HG03064 (cell line): Measurements from ENCODE around the gene CRHR1.

Experiments used
- ATAC-seq: cut with Tn5 transposase; IDR thresholded peaks from one replicate; pipeline ENCODE4 v1.9.1; 2021; ENCODE audit warnings: low read depth; ENCODE audit not compliant: unreplicated experiment

Gene CRHR1

DNA sequence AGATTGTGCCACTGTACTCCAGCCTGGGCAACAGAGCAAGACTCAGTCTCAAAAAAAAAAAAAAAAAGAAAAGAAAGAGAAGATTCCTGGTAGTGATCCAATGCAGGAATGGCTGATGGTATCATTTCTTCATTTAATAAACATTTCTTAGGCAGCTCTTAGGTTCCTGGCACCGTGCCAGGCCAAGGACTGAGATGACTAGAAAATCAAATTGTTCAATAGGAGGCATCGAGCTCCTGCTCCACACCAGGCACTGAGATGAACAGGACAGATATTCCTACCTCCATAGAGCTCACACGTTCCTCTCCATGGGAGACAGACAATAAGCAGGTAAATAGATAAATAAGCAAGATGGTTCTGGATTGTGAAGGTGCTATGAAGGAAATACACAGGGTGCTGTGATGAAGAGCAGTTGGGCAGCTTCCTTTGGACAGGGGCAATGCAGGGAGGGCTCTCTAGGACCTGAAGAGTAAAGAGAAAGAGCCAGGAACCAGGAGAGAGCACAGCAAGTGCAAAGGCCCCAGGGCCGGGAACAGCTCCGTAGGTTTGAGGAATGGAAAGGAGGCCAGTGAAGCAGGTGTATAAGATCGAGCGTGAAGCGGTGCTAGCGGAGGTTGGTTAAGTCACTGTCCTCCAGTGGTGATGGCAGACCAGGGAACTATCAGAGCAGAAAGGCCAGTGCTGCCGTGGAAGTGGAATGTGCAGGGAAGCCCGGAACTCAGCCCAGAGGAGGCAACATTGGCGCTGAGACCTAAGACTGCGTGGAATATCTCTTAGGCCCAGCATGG is 26.5 kb upstream of the CRHR1 start:
- ATAC-seq: no peak

DNA sequence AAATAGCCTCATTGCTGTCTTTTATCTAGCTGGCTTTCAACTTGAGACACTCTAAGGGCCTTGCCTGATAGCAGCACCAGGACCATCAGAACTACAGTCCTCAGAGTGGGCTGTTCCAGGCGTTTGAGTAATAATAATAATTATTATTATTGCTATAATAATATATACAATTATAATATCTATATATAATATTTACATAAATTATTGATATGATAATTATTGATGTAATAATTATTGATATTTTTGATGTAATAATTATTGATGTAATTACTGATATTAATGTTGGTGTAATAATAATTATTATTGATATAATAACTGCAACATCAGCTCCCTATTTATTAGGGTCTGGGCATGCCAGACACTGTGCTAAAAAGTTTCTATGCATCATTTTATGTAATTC is 25.6 kb upstream of the CRHR1 start:
- no peak for ATAC-seq

DNA sequence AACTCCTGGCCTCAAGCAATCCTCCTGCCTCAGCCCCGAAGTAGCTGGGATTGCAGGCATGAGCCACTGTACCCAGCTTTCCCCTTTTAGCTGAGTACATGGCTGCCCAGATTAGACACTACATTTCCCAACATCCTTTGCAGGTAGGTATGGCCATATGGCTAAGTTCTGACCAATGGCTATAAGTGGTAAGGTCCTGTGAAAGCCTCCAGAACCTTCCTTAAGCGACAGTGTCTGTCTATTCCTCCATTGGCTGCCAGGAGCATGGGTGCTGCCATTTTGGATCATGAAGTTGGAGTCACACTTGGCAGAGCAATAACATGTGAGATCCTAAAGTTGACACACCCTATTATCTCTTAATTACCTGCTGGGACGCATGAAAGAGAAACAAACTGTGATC is 24.4 kb upstream of the CRHR1 start:
- no peak for ATAC-seq

DNA sequence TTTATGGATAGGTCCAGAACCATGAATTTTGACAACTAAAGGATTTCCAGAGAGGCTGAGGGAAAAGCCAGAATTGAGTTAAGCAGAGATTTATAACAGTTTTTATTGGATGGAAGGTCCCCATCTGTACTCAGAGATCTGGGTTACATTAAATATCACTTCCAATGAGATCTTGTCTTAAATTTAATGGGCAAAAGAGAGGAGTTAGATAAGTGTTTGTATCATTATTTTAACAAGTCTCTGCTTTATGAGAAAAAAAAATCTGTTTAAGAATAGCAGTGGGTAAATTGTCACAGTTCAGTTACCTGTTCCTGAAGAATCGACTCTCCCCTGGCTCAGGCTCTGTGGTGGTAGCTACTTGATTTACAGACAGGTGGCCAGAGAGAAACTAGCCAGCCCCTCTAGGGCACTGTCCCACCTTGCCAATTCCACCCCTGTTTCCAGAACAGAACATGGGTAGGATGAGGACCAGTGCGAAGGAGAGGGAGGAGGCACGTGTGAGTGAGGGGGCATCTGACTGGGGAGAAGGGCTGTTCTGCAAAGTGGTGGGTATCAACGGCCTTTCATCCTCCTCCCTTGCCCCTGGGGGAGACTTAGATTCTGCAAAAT is 22.1 kb upstream of the CRHR1 start:
- ATAC-seq: no peak

DNA sequence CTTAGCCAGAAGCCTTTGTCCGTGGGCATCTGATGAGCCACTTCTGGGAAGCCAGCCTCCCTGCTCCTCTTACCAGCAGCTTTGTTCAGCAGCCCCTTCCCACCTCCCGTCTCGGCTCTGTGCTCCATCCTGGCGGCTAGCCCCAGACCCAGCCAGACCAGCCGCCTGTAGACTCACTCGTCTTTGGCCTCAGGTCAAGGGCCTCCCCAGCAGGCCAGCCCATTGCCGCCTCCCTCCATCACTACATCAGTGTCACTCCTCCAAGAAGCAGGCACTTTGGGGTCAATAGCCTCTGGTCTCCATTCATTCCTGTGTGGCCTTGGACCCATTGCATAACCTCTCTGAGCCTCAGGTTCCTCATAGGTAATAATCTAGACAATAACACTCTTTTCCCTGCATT is 20.9 kb upstream of the CRHR1 start:
- ATAC-seq: no peak

DNA sequence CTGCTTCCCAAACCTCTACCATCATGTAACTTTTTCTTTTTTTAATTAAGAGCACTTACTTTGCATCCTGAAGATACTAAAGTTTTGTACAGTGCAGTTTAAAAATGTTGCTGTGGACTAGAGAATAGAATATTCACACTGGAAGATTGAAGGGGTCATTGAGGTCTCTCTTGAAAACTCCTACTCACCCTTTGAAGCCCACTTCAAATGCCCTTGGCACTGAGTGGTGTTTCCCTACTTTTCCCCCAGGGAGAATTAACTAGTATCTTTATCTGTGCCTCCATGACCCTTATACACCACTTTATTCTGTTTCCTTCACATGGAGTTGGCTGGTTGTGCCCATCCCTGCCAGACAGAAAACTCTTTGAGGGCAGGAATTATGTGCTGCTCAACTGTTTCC is 19.6 kb upstream of the CRHR1 start:
- ATAC-seq: no peak

GRCh38 chr17:45768000-45768399 is 16.1 kb upstream of the CRHR1 start:
- no peak for ATAC-seq

GRCh38 chr17:45770632-45771270 is 13.4 kb upstream of the CRHR1 start:
- no peak for ATAC-seq

DNA sequence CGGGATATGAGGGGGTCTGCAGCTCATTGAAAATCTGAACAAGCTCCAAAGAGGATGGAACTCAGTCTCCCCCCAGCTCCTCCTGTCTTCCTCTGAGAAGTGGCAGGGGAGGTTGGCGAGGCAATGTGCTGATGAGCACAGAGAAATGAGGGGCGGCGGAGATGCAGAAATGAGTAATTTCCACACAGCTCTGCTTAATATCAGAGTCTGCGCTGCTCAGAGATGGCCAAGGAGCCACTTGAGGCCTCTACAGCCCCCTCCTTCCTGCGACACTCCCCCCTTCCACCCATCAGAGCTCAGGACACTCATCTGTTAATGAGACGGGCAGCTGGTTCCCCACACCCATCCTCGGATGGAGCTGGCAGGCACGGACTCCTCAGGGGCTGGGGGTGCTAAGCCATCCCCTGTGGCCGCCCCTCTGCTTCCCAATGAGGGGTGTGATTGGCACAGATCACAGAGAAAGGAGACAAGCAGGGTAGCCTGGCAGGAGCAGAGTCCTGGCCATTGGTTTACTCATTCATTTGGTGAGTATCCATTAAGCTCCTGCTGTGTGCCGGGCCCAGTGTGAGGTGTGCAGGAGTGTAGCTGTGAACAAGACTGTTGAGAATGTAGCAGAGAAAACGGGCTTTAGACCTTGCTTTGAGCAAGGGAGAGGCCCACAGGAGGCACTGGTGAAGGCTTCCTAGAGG is 12.7 kb upstream of the CRHR1 start:
- ATAC-seq: no peak

DNA sequence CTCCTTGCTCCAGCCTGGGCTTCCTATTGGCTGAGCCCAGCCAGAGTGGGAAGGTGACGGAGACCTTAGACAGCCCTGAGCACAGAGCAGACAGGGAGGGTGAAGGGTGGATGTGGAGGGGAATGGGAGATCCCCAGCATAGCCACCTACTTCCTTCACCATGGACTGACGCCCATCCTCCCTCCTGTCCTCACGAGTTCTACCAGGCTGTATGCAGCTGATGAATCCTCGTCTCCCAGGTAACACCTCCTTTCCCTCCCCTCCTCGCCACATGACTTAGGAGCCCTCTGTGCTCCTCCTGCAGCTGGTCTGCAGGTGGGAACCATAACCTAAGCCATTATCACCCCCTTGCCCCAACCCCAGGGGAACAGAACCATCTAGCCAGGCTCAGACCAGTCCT is 9.0 kb upstream of the CRHR1 start:
- ATAC-seq: no peak

GRCh38 chr17:45775576-45776011 is 8.5 kb upstream of the CRHR1 start:
- no peak for ATAC-seq

- ATAC-seq: no peak
Observed at GRCh38 chr17:45776896-45777295, 7.2 kb upstream of the CRHR1 start.

- ATAC-seq: no peak
Observed at GRCh38 chr17:45777388-45777787, 6.7 kb upstream of the CRHR1 start.

DNA sequence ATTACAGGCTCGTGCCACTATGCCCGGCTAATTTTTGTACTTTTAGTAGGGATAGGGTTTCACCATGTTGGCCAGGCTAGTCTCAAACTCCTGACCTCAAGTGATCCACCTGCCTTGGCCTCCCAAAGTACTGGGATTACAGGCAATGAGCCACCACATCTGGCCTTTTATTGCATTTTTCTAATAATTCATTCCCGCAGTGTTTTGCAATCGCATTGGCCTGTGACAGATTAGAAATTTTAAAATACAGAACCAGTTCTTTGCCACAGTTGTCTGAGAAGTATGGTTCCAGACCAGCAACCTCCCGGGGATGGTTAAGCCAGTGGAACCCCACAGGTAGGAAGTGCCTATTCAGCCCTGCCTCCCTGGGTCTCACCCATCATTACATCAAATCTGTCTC is 3.2 kb upstream of the CRHR1 start:
- no peak for ATAC-seq

GRCh38 chr17:45782889-45783592 is 1.1 kb upstream of the CRHR1 start:
- ATAC-seq: no peak

- ATAC-seq: no peak
Observed at GRCh38 chr17:45783593-45784292, 377 bp upstream of the CRHR1 start.

GRCh38 chr17:45784741-45785479 is 790 bp downstream of the CRHR1 start:
- ATAC-seq: no peak

- no peak for ATAC-seq
Observed at GRCh38 chr17:45785480-45786193, 1.5 kb downstream of the CRHR1 start.

GRCh38 chr17:45786349-45786748 is 2.2 kb downstream of the CRHR1 start:
- ATAC-seq: no peak
